GM23248 (cell line): ENCODE data around the gene PCSK5. TPM values are rescaled to one million over a fixed set of nuclear protein-coding genes. Genes with fewer than 3 reads are reported as not detected.

Experiments
- DNase-seq: peaks from one replicate; pipeline ENCODE4 v3.0.0-alpha.2; 2015
- H2AFZ ChIP-seq: fragments of 200-600 bp; sonication (generic); 2 replicates; pipeline ENCODE4 v1.6.1; 2016; ENCODE audit warnings: antibody characterized with exemption
- H3F3A ChIP-seq: fragments of 200-600 bp; sonication (generic); 2 replicates; pipeline ENCODE4 v1.6.1; 2016; ENCODE audit warnings: mild to moderate bottlenecking, antibody characterized with exemption, mixed run types; ENCODE audit not compliant: insufficient read depth
- H3K27ac ChIP-seq: fragments of 200-600 bp; sonication (generic); 2 replicates; pipeline ENCODE4 v1.5.1; 2016; ENCODE audit warnings: mild to moderate bottlenecking
- H3K27me3 ChIP-seq: fragments of 200-600 bp; sonication (generic); replicated peaks from 2 replicates; pipeline ENCODE4 v1.6.1; 2016; ENCODE audit warnings: mild to moderate bottlenecking; ENCODE audit not compliant: insufficient read depth
- H3K36me3 ChIP-seq: fragments of 200-600 bp; sonication (generic); 2 replicates; pipeline ENCODE4 v1.6.1; 2016; ENCODE audit warnings: low read depth, mild to moderate bottlenecking
- H3K4me1 ChIP-seq: fragments of 200-600 bp; sonication (generic); 2 replicates; pipeline ENCODE4 v1.6.1; 2016; ENCODE audit warnings: mild to moderate bottlenecking; ENCODE audit not compliant: insufficient read depth
- H3K4me2 ChIP-seq: fragments of 200-600 bp; sonication (generic); one replicate; pipeline ENCODE4 v1.6.1; 2016; ENCODE audit warnings: mild to moderate bottlenecking; ENCODE audit not compliant: unreplicated experiment
- H3K4me3 ChIP-seq: fragments of 200-600 bp; sonication (generic); 2 replicates; pipeline ENCODE4 v1.5.1; 2016; ENCODE audit warnings: mild to moderate bottlenecking
- H3K79me2 ChIP-seq: fragments of 200-600 bp; sonication (generic); 2 replicates; pipeline ENCODE4 v1.6.1; 2016; ENCODE audit warnings: mild to moderate bottlenecking; ENCODE audit not compliant: insufficient read depth
- H3K9ac ChIP-seq: fragments of 200-600 bp; sonication (generic); 2 replicates; pipeline ENCODE4 v1.6.1; 2016; ENCODE audit warnings: mild to moderate bottlenecking
- H3K9me2 ChIP-seq: fragments of 200-600 bp; sonication (generic); 2 replicates; pipeline ENCODE4 v1.6.1; 2016; ENCODE audit warnings: mixed run types, mild to moderate bottlenecking, moderate library complexity; ENCODE audit not compliant: insufficient read depth
- H3K9me3 ChIP-seq: fragments of 200-600 bp; sonication (generic); one replicate; pipeline ENCODE4 v1.6.1; 2017; ENCODE audit warnings: low read depth
- H4K20me1 ChIP-seq: fragments of 200-600 bp; sonication (generic); 2 replicates; pipeline ENCODE4 v1.6.0; 2016; ENCODE audit not compliant: insufficient read depth
- EZH2 ChIP-seq: fragments of 200-600 bp; sonication (generic); IDR thresholded peaks from 2 replicates; pipeline ENCODE4 v1.6.1; 2018; ENCODE audit warnings: antibody characterized with exemption, mild to moderate bottlenecking; ENCODE audit not compliant: insufficient read depth, poor library complexity, severe bottlenecking
- EZH2phosphoT487 ChIP-seq: fragments of 200-600 bp; sonication (generic); IDR thresholded peaks from 2 replicates; pipeline ENCODE4 v1.6.1; 2018; ENCODE audit warnings: antibody characterized with exemption, moderate library complexity, mild to moderate bottlenecking, low read depth; ENCODE audit not compliant: insufficient read depth
- WGBS, 2 experiments: methylation state at CpG; one replicate each; pipeline ENCODE4 v1.1.6; 2015 to 2017; ENCODE audit warnings: low lambda C conversion rate in 2 of 2, low coverage in 1 of 2; ENCODE audit errors: missing lambda C conversion rate in 2 of 2; 5-methylcytosine and 5-hydroxymethylcytosine counted together
- in situ Hi-C: fragments of 300-500 bp; cut with MboI; formaldehyde crosslinking; loops from 2 replicates; pipeline ENCODE4 v1.15.0; 2020
- polyA plus RNA-seq: library from polyadenylated mRNA; unstranded; fragments of >200 nt; fragmentation: Nextera tagmentation; extraction: Ambion mirVana; gene quantifications from 2 replicates; pipeline ENCODE4 v1.2.1, GENCODE V29; 2016
- total RNA-seq: library from RNA; depleted of rRNA; stranded (reverse); fragments of >200 nt; shearing (Covaris generic); gene quantifications from 2 replicates; pipeline ENCODE4 v1.2.3, GENCODE V29; 2014; rRNA removed

Gene PCSK5
- total RNA-seq (3.9 and 4.3 TPM in 2 replicates), polyA plus RNA-seq (1.9 and 2.3 TPM in 2 replicates)

DNA sequence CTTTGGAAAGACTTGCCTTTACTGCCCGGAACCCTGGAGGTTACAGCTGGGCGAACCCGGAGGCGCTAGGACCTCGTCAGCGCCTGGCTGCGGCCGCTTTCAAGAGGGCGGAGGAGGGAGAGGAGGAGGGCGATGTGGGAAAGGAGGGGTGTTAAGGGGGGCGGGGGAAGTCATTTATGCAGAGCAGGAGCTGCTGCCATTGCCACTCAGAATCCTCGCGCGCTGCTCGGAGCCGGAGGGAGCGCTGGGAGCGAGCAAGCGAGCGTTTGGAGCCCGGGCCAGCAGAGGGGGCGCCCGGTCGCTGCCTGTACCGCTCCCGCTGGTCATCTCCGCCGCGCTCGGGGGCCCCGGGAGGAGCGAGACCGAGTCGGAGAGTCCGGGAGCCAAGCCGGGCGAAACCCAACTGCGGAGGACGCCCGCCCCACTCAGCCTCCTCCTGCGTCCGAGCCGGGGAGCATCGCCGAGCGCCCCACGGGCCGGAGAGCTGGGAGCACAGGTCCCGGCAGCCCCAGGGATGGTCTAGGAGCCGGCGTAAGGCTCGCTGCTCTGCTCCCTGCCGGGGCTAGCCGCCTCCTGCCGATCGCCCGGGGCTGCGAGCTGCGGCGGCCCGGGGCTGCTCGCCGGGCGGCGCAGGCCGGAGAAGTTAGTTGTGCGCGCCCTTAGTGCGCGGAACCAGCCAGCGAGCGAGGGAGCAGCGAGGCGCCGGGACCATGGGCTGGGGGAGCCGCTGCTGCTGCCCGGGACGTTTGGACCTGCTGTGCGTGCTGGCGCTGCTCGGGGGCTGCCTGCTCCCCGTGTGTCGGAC, at the start of gene PCSK5:
Gene PCSK5, plus strand, starts transcription at position 202 of the 805 bp plus-strand sequence. Its CDS starts 509 bp downstream, at position 711.
- peak within 1 kb of the TSS; percentile 71 for H3K9ac ChIP-seq
- peaks cover 15% of the 10 kb centered on the region for H3F3A ChIP-seq
- no peaks in the 10 kb centered on the region for H3K9me3 ChIP-seq
- peak within 1 kb of the TSS; percentile 52 for H3K27ac ChIP-seq
- H3K36me3 ChIP-seq: no peaks in the 10 kb centered on the region
- H3K4me3 ChIP-seq: peak within 1 kb of the TSS; percentile 84
- no peak for TF ChIP-seq EZH2
- no peak for TF ChIP-seq EZH2phosphoT487
- 1 to 2% methylated on average over 67 to 68 of the region's 83 CpGs for WGBS, 2 experiments
- in situ Hi-C loops: no loop called here
- H3K27me3 ChIP-seq: 0 out of 2 replicates have a peak, but pooled peaks cover 7% of the 10 kb centered on the region
- H3K79me2 ChIP-seq: no peaks in the 10 kb centered on the region
- H3K9me2 ChIP-seq: no peaks in the 10 kb centered on the region
- peaks cover 5% of the 10 kb centered on the region for H3K4me1 ChIP-seq
- H3K4me2 ChIP-seq: peak within 1 kb of the TSS; percentile 90
- no peaks in the 10 kb centered on the region for H4K20me1 ChIP-seq
- peak; percentile 95 for DNase-seq
- peak within 1 kb of the TSS; percentile 91 for H2AFZ ChIP-seq

- no peaks in the 10 kb centered on the region for H3K27me3 ChIP-seq
- no peaks in the 10 kb centered on the region for H3K9me2 ChIP-seq
- H2AFZ ChIP-seq: no peak overlapping the region
- no peaks in the 10 kb centered on the region for H3K36me3 ChIP-seq
- no peak overlapping the region for H3K27ac ChIP-seq
- DNase-seq: no peak
- TF ChIP-seq EZH2phosphoT487 (no peak), EZH2 (no peak)
- H3F3A ChIP-seq: no peaks in the 10 kb centered on the region
- H3K79me2 ChIP-seq: no peaks in the 10 kb centered on the region
- no peaks in the 10 kb centered on the region for H3K9me3 ChIP-seq
- no peaks in the 10 kb centered on the region for H3K4me1 ChIP-seq
- no peaks in the 10 kb centered on the region for H4K20me1 ChIP-seq
- no peak overlapping the region for H3K4me3 ChIP-seq
- in situ Hi-C loops: loop anchor here (25.0 kb wide), 1 partner anchor 557 kb away; no protein-coding TSS in a partner anchor
- H3K4me2 ChIP-seq: no peak overlapping the region
- 30 to 43% methylated on average over 2 of the region's 2 CpGs for WGBS, 2 experiments
- H3K9ac ChIP-seq: no peak overlapping the region
Measured at GRCh38 chr9:75844321-75844720, 46.2 kb upstream of the PCSK5 start.

- H3K36me3 ChIP-seq: no peaks in the 10 kb centered on the region
- H3K79me2 ChIP-seq: no peaks in the 10 kb centered on the region
- H3F3A ChIP-seq: no peaks in the 10 kb centered on the region
- H3K4me3 ChIP-seq: no peak overlapping the region
- H3K9ac ChIP-seq: no peak overlapping the region
- H3K4me1 ChIP-seq: no peaks in the 10 kb centered on the region
- H3K27me3 ChIP-seq: no peaks in the 10 kb centered on the region
- no peak overlapping the region for H2AFZ ChIP-seq
- no peak overlapping the region for H3K4me2 ChIP-seq
- no peaks in the 10 kb centered on the region for H3K9me2 ChIP-seq
- H3K27ac ChIP-seq: no peak overlapping the region
- H3K9me3 ChIP-seq: no peaks in the 10 kb centered on the region
- no peaks in the 10 kb centered on the region for H4K20me1 ChIP-seq
- TF ChIP-seq EZH2: no peak
- TF ChIP-seq EZH2phosphoT487: no peak
- WGBS, 2 experiments: 68 to 78% methylated on average over 2 of the region's 2 CpGs
- DNase-seq: no peak
- in situ Hi-C loops: loop anchor here (25.0 kb wide), 1 partner anchor 559 kb away; no protein-coding TSS in a partner anchor
Measured at GRCh38 chr9:75845806-75846205, 44.7 kb upstream of the PCSK5 start.

DNA sequence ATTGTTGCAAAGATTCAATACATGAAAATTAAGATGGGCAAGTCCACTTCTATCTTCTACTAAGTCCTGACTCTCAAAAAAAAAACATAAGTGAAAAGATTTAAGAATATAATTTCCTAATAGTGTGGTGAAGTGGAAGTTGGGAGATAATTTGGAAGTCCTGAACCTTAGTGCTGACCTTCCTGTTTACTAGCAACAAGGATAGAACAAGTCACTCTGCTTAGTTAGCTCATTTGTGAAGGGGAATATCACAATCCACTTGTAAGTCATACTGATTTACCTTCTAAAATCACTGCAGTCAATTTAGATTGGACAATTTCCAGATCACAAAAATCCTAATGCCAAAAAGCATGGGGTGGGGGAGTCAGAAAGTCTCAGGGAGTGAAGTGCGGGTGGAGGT, 43.4 kb upstream of the PCSK5 start:
- in situ Hi-C loops: loop anchor here (25.0 kb wide), 1 partner anchor 560 kb away; no protein-coding TSS in a partner anchor

More for the DNA sequence above, 43.4 kb upstream of the PCSK5 start:
- Histone ChIP-seq H2AFZ (no peak overlapping the region), H3K4me3 (no peak overlapping the region), H3K36me3 (no peaks in the 10 kb centered on the region), H3K79me2 (no peaks in the 10 kb centered on the region), H3F3A (no peaks in the 10 kb centered on the region), H3K9me3 (no peaks in the 10 kb centered on the region), H4K20me1 (no peaks in the 10 kb centered on the region), H3K27ac (no peak overlapping the region), H3K4me1 (no peaks in the 10 kb centered on the region), H3K9ac (no peak overlapping the region), H3K4me2 (no peak overlapping the region), H3K27me3 (no peaks in the 10 kb centered on the region), H3K9me2 (no peaks in the 10 kb centered on the region)
- WGBS, 2 experiments: 72 to 74% methylated on average over 1 of the region's 1 CpG
- DNase-seq: no peak
- TF ChIP-seq EZH2 (no peak), EZH2phosphoT487 (no peak)
